ENCODE data around the gene PCSK6. TPM values are rescaled to one million over a fixed set of nuclear protein-coding genes. Genes with fewer than 3 reads are reported as not detected.

The PCSK6 gene
- total RNA-seq, 3 donors from 2014 or later, result 7.2 to 19.7 (median 18.0) TPM

DNA sequence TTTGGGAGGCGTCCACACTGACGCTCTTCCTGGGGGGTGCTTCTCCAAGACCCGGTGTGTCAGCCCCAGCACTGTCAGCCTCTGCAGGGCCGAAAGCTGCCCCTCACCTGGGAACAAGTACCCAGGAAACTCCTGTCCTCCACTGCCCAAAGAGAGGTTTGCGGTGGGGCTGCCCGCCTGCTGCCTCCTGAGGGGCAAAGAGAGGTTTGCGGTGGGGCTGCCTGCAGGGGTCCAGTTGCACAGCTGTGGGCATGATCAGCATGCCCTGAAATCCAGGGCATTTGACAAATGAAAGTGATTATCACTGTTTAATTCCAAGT, 179.4 kb downstream of the PCSK6 start:
- intact Hi-C loops (cut with DNase I; ENCODE audit: low total_unique reads), result no loop called here
- Histone ChIP-seq H3K27me3 (no peaks in the 10 kb centered on the region), H3K27ac (no peak overlapping the region), H3K9me3 (no peaks in the 10 kb centered on the region), H3K4me3 (no peak overlapping the region), H3K4me1 (no peaks in the 10 kb centered on the region), H3K36me3 (no peaks in the 10 kb centered on the region)
- no peak for DNase-seq (ENCODE audit: low spot score in 2 of 2)
- TF ChIP-seq POLR2AphosphoS5 (IDR thresholded peaks at IDR 0.05), result no peak
- no peak for TF ChIP-seq POLR2A (IDR thresholded peaks at IDR 0.05)
- TF ChIP-seq, protein P1, sequence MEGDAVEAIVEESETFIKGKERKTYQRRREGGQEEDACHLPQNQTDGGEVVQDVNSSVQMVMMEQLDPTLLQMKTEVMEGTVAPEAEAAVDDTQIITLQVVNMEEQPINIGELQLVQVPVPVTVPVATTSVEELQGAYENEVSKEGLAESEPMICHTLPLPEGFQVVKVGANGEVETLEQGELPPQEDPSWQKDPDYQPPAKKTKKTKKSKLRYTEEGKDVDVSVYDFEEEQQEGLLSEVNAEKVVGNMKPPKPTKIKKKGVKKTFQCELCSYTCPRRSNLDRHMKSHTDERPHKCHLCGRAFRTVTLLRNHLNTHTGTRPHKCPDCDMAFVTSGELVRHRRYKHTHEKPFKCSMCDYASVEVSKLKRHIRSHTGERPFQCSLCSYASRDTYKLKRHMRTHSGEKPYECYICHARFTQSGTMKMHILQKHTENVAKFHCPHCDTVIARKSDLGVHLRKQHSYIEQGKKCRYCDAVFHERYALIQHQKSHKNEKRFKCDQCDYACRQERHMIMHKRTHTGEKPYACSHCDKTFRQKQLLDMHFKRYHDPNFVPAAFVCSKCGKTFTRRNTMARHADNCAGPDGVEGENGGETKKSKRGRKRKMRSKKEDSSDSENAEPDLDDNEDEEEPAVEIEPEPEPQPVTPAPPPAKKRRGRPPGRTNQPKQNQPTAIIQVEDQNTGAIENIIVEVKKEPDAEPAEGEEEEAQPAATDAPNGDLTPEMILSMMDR (IDR thresholded peaks at IDR 0.05), result no peak

- no peak overlapping the region for H3K27ac ChIP-seq
Observed at GRCh38 chr15:101309436-101310160, 179.9 kb downstream of the PCSK6 start.

DNA sequence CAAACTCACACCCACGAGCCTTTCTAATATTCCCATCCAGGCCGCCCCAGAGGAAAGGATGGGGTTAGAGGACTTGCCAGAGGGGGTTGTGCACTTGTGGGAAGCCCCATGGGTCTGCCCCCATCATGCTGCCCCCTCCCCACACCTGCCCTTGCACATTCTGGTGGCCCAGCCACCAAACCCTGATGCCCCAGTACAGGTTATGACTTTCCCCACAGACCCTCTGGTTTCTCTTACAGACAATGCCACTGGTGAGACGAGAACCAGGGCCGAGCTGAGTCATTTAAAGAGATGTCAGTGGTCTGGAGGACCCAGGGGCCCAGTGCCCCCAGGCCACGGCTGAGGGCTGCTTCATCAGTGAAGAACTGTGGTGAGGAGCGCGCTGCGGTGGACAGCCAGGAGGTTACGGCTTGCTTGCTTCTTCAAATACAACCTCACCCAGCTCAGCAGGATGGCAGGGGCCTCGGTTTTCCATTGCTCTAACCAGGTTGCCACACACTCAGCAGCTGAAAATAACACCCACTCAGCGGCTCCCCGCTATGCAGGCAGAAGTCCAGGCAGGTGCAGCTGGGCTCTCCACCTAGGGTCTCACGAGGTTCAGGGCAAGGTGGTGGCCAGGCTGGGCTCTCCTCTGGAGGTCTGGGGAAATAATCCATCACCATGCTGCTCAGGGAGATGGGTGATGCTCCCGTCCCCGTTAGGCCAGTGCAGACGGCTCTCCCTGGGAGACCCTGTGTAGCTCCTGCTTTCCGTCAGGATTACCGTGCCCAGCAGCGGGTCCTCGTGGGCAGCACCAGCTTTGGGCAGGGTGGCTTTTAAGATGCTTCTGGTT, 180.7 kb downstream of the PCSK6 start:
- no peak overlapping the region for H3K4me3 ChIP-seq
- H3K27me3 ChIP-seq, result no peaks in the 10 kb centered on the region
- H3K36me3 ChIP-seq, result no peaks in the 10 kb centered on the region
- no peaks in the 10 kb centered on the region for H3K4me1 ChIP-seq
- intact Hi-C loops (cut with DNase I; ENCODE audit: low total_unique reads), result loop anchor here (10.0 kb wide), 1 partner anchor 336 kb away; no protein-coding TSS in a partner anchor
- H3K27ac ChIP-seq, result no peak overlapping the region
- no peak for DNase-seq (ENCODE audit: low spot score in 2 of 2)
- TF ChIP-seq POLR2A (IDR thresholded peaks at IDR 0.05) (no peak), POLR2AphosphoS5 (IDR thresholded peaks at IDR 0.05) (no peak)
- TF ChIP-seq, protein P1 (IDR thresholded peaks at IDR 0.05), result no peak
- H3K9me3 ChIP-seq, result no peaks in the 10 kb centered on the region

More at GRCh38 chr15:101309436-101310160, 179.9 kb downstream of the PCSK6 start:
- DNase-seq (ENCODE audit: low spot score in 2 of 2), result no peak
- H3K9me3 ChIP-seq, result no peaks in the 10 kb centered on the region
- TF ChIP-seq, protein P1 (IDR thresholded peaks at IDR 0.05), result no peak
- TF ChIP-seq POLR2A (IDR thresholded peaks at IDR 0.05) (no peak), POLR2AphosphoS5 (IDR thresholded peaks at IDR 0.05) (no peak)
- intact Hi-C loops (cut with DNase I; ENCODE audit: low total_unique reads), result loop anchor here (10.0 kb wide), 1 partner anchor 335 kb away; no protein-coding TSS in a partner anchor
- no peaks in the 10 kb centered on the region for H3K36me3 ChIP-seq
- H3K4me3 ChIP-seq, result no peak overlapping the region
- H3K27me3 ChIP-seq, result no peaks in the 10 kb centered on the region
- H3K4me1 ChIP-seq, result no peaks in the 10 kb centered on the region

GRCh38 chr15:101307897-101308603, 181.5 kb downstream of the PCSK6 start:
- H3K4me1 ChIP-seq, result no peaks in the 10 kb centered on the region
- no peaks in the 10 kb centered on the region for H3K9me3 ChIP-seq
- no peaks in the 10 kb centered on the region for H3K27me3 ChIP-seq
- TF ChIP-seq POLR2A (IDR thresholded peaks at IDR 0.05) (no peak), POLR2AphosphoS5 (IDR thresholded peaks at IDR 0.05) (no peak)
- TF ChIP-seq, protein P1 (IDR thresholded peaks at IDR 0.05), result no peak
- no peak for DNase-seq (ENCODE audit: low spot score in 2 of 2)
- H3K36me3 ChIP-seq, result no peaks in the 10 kb centered on the region
- no peak overlapping the region for H3K4me3 ChIP-seq
- intact Hi-C loops (cut with DNase I; ENCODE audit: low total_unique reads), result loop anchor here (10.0 kb wide), 1 partner anchor 337 kb away; no protein-coding TSS in a partner anchor
- no peak overlapping the region for H3K27ac ChIP-seq
